Lung (tissue), 12 donors: Measurements from ENCODE around the gene SNED1. TPM values are rescaled to one million over a fixed set of nuclear protein-coding genes. Genes with fewer than 3 reads are reported as not detected.

Experiments used
- ATAC-seq: fragments of 200-7000 bp; cut with Tn5 transposase; one replicate; pipeline ENCODE4 v1.9.1; 2020; ENCODE audit warnings: moderate number of reproducible peaks; ENCODE audit not compliant: insufficient read depth, low FRiP score
- DNase-seq, 3 donors: peaks; one replicate each; pipeline ENCODE4 v3.0.0-alpha.2; 2013 to 2017
- H3K27ac ChIP-seq, 2 donors: one replicate each; pipeline ENCODE4 v1.5.1; 2013; ENCODE audit warnings: mild to moderate bottlenecking in 2 of 2, moderate library complexity in 2 of 2, control low read depth in 1 of 2, inconsistent platforms in 1 of 2, low read depth in 1 of 2, low read length in 1 of 2
- H3K27me3 ChIP-seq, 3 donors: one replicate each; pipeline ENCODE4 v1.5.1; 2013; ENCODE audit warnings: low read length in 2 of 3; ENCODE audit not compliant: control insufficient read depth in 3 of 3, insufficient read depth in 3 of 3
- H3K36me3 ChIP-seq, 4 donors: one replicate each; pipeline ENCODE4 v1.5.1; 2013; ENCODE audit warnings: low read length in 4 of 4, mild to moderate bottlenecking in 1 of 4, moderate library complexity in 1 of 4; ENCODE audit not compliant: control insufficient read depth in 4 of 4, insufficient read depth in 4 of 4
- H3K4me1 ChIP-seq, 5 donors: one replicate each; pipeline ENCODE4 v1.5.1; 2013; ENCODE audit warnings: low read length in 5 of 5, mild to moderate bottlenecking in 2 of 5, moderate library complexity in 1 of 5; ENCODE audit not compliant: control insufficient read depth in 5 of 5, insufficient read depth in 5 of 5
- H3K4me3 ChIP-seq: one replicate; pipeline ENCODE4 v1.5.1; 2013; ENCODE audit warnings: mild to moderate bottlenecking, control low read depth, moderate library complexity
- H3K9ac ChIP-seq, 2 donors: one replicate each; pipeline ENCODE4 v1.5.1; 2013; ENCODE audit warnings: low read length in 2 of 2, control low read depth in 1 of 2; ENCODE audit not compliant: insufficient read depth in 1 of 2
- H3K9me3 ChIP-seq, 4 donors: one replicate each; pipeline ENCODE4 v1.5.1; 2013; ENCODE audit warnings: low read length in 3 of 4, mild to moderate bottlenecking in 1 of 4, moderate library complexity in 1 of 4; ENCODE audit not compliant: control insufficient read depth in 4 of 4, insufficient read depth in 3 of 4
- WGBS, 2 donors: extraction: QIAGEN DNeasy Blood & Tissue Kit; methylation state at CpG; one replicate each; pipeline ENCODE4 v1.1.7; 2013; 5-methylcytosine and 5-hydroxymethylcytosine counted together
- polyA plus RNA-seq, 2 donors: library from polyadenylated mRNA; stranded (reverse); fragments of 200-250 nt; gene quantifications; one replicate each; pipeline ENCODE4 v1.2.1, GENCODE V29; 2013
- total RNA-seq, 2 donors: library from RNA; depleted of rRNA in 1 of 2; stranded (reverse); fragments of >200 nt in 1 of 2; gene quantifications; one replicate each; pipeline ENCODE4 v1.2.1, GENCODE V29; 2014 to 2021
- TF ChIP-seq, protein P1 (sequence below): IDR thresholded peaks from 2 replicates; pipeline ENCODE4 v1.5.1; 2012; ENCODE audit warnings: mild to moderate bottlenecking; ENCODE audit errors: control extremely low read depth, extremely low read depth
- donor health status: control.
- donor health status: control.
- donor health status: Bipolar disorder and iron deficiency.
- donor health status: healthy.
- donor health status: DM: yes; HTN: yes; CAD: no.

Gene SNED1
- total and polyA plus RNA-seq, 4 donors = 5.9 to 74.6 (median 34.7) TPM

DNA sequence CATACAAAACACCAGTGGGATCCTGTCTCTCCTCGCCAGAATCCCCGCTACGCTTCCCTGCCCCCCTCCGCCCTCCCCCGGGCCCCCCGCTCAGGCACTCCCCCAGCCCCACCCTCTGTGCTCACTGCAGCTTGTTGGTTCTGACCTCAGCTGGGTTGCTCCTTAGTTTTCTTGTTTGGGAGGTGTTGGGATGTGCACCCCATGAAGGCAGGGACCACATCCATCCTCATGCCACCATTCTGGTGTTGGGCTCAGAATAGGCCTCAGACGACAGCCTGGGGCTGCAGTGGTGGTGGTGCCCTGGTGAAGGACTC lies 4.6 kb downstream of the SNED1 start:
- peaks cover 0 to 27% (median 23%) of the 10 kb centered on the region in 5 donors for H3K4me1 ChIP-seq
- WGBS, 2 donors = 93 to 98% methylated on average over 7 of the region's 7 CpGs
- H3K9me3 ChIP-seq = peaks cover 2 to 23% (median 10%) of the 10 kb centered on the region in 4 donors
- ATAC-seq (no peak), DNase-seq (peak in 1 of 3 donors; percentile 10)
- H3K27me3 ChIP-seq = no peaks in the 10 kb centered on the region
- no peak overlapping the region for H3K27ac ChIP-seq
- peaks cover 0 to 40% (median 18%) of the 10 kb centered on the region in 4 donors for H3K36me3 ChIP-seq
- no peak overlapping the region for H3K4me3 ChIP-seq
- TF ChIP-seq, protein P1, sequence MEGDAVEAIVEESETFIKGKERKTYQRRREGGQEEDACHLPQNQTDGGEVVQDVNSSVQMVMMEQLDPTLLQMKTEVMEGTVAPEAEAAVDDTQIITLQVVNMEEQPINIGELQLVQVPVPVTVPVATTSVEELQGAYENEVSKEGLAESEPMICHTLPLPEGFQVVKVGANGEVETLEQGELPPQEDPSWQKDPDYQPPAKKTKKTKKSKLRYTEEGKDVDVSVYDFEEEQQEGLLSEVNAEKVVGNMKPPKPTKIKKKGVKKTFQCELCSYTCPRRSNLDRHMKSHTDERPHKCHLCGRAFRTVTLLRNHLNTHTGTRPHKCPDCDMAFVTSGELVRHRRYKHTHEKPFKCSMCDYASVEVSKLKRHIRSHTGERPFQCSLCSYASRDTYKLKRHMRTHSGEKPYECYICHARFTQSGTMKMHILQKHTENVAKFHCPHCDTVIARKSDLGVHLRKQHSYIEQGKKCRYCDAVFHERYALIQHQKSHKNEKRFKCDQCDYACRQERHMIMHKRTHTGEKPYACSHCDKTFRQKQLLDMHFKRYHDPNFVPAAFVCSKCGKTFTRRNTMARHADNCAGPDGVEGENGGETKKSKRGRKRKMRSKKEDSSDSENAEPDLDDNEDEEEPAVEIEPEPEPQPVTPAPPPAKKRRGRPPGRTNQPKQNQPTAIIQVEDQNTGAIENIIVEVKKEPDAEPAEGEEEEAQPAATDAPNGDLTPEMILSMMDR = no peak
- H3K9ac ChIP-seq = no peak overlapping the region

DNA sequence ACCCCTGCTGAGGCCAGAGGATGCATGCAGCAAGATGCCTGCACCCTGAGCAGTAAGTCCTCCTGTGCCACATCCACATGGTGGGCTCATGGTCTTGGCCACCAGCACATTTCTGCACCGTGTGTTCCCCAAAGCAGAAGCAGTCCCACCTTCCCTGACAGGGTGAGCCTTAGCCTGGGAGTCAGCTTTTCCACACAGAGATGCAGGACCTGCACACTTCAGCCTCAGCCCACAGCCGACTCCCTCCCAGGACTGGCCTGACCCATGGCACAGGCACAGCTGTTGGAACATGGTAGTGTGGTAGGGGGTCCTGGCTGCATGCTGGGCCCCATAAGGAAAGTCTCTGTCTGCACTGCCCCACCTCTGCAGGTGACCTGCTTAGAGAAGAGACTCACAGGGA lies 5.0 kb downstream of the SNED1 start:
- no peak for DNase-seq
- ATAC-seq = no peak
- H3K4me1 ChIP-seq = peaks cover 0 to 27% (median 21%) of the 10 kb centered on the region in 5 donors
- 99 to 100% methylated on average over 2 of the region's 2 CpGs for WGBS, 2 donors
- H3K27ac ChIP-seq = no peak overlapping the region
- H3K36me3 ChIP-seq = peaks cover 0 to 40% (median 18%) of the 10 kb centered on the region in 4 donors
- no peak overlapping the region for H3K4me3 ChIP-seq
- peaks cover 2 to 23% (median 10%) of the 10 kb centered on the region in 4 donors for H3K9me3 ChIP-seq
- H3K27me3 ChIP-seq = no peaks in the 10 kb centered on the region
- H3K9ac ChIP-seq = no peak overlapping the region
- TF ChIP-seq, protein P1 = no peak

DNA sequence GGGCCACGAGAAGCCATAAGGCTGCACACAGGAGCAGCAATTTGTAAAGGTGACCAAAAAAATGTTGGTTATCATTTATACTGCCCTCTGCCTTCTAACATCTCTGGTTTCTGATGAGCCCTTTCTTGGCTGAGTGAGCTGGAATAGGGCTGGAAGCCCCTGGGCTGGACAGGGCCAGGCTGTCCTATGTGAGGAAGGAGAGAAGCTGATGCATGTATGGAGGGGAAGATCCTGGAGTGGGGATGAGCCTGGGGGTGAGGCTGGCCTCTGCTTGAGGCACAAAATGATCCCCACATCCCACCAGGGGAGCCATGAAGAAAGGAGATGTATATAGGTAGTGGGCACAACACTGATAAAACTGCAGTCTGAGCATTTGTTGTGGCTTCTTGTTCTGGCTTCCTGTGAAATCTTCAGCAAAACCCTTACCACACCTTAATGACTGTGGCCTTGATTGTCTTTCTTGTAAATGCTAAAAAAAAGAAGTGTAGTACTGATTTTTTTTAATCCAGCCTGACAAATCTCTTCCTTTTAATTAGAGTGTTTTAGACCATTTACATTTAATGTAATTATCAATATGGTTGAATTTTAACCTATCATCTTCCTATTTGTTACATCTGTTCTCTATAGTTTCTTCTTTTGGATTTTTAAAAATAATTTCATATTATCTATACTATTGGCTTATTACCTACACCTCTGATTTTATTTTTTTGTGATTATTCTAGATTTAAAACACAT lies 5.6 kb downstream of the SNED1 start:
- TF ChIP-seq, protein P1 = no peak
- H3K9me3 ChIP-seq = peaks cover 2 to 23% (median 10%) of the 10 kb centered on the region in 4 donors
- H3K36me3 ChIP-seq = peaks cover 0 to 40% (median 18%) of the 10 kb centered on the region in 4 donors
- DNase-seq (no peak), ATAC-seq (no peak)
- H3K27me3 ChIP-seq = no peaks in the 10 kb centered on the region
- H3K4me1 ChIP-seq = peaks cover 0 to 31% (median 27%) of the 10 kb centered on the region in 5 donors
- H3K4me3 ChIP-seq = no peak overlapping the region
- no peak overlapping the region for H3K9ac ChIP-seq
- no peak overlapping the region for H3K27ac ChIP-seq
- WGBS, 2 donors = 96 to 100% methylated on average over 1 of the region's 1 CpG
